HG03280 (cell line): ENCODE results near the gene USP36.

Experiments
- ATAC-seq: cut with Tn5 transposase; IDR thresholded peaks from one replicate; pipeline ENCODE4 v1.9.1; 2021; ENCODE audit warnings: mild to moderate bottlenecking, moderate library complexity; ENCODE audit not compliant: unreplicated experiment

USP36 gene

GRCh38 chr17:78818152-78818846 lies 22.3 kb downstream of the USP36 start:
- ATAC-seq: no peak

- ATAC-seq: no peak
These were observed 23.5 kb downstream of the USP36 start for GRCh38 chr17:78817123-78817522.

DNA sequence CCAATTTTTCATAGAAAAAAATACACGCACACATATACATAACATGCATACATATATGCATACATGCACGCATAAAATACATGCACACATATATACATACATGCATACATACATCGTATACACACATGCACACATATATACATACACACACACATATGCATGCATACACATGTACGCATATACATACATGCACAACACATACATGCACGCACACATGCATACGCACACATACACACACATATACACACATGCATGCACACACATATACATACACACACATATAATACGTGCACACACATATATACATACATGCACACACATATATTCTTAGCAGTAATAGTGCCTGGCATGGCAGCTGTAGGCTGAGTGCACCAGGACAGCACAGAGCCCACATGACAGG lies 24.9 kb downstream of the USP36 start:
- no peak for ATAC-seq

- ATAC-seq: no peak
These were observed 27.8 kb downstream of the USP36 start for GRCh38 chr17:78812855-78813254.

GRCh38 chr17:78808163-78808562 lies 32.5 kb downstream of the USP36 start:
- no peak for ATAC-seq

DNA sequence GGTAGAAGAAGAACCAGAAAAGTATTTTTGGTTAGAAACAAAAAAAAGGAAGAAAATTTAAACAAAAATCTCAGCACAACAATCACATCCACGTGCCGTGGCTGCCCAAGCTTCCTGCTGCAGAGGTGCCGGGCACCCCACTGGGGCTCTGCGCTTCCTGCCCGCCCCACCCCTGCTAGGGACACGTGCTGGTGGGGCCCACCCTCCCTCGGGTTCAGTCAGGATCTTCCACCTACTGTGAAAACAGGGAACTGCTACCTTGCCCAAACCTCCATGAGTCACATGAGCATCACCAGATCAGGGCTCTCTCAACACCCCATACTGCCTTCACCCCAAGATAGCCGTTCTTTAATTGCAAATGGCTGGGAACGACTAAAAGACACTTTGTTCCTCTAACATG lies 34.2 kb downstream of the USP36 start:
- no peak for ATAC-seq

DNA sequence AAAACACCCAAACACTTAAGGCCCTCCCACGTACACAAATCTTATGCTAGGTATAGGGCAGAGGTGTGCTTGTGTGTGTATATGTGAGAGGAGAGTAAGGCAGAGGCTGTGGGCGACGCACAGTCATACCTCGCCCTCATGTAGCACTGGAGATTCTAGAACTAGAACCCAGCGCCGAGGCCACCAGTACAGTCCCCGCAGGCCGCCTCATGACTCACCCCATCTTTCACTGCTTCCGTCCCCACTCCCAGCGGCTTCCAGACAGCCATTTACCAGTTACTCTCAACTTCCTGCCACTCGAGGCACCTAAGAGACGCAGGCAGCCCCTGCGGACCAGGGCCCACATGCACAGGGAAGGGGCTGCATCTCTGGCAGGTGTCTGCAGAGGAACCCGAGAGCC lies 35.3 kb downstream of the USP36 start:
- ATAC-seq: no peak

- ATAC-seq: no peak
These were observed 35.8 kb downstream of the USP36 start for GRCh38 chr17:78804777-78805176.

DNA sequence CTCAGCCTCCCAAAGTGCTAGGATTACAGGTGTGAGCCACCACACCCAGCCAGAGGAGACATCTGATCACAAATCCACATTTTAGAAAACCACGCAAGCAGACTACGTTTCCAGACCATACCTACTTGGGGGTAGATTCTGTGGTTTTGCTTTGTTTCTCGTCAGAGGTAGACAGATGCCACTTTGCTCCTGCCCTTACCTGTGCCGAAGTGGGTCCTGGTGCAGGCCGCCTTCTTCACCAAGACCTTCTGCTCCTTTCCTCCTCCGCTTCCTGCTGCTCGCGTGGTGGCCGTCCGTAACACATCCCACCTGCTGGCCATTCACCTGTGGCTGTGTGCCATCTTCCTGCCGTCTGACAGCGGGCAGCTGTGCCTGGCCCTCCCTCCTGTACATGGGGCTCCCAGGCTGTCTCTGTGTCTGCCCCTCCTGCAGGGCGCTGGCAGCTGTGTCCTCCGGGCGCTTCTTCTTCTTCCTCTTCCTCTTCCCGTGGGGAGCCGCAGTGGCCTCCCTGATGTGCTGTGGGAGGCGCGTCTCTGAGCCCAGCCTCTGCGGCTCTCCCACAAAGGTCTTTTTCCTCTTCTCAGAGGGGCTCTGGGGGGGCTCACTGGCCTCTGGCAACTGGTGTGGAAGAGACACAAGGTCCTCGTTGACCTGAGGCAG lies 37.3 kb downstream of the USP36 start:
- ATAC-seq: no peak

GRCh38 chr17:78802459-78802858 lies 38.2 kb downstream of the USP36 start:
- ATAC-seq: no peak

GRCh38 chr17:78802008-78802407 lies 38.6 kb downstream of the USP36 start:
- no peak for ATAC-seq

GRCh38 chr17:78800132-78800931 lies 40.3 kb downstream of the USP36 start:
- no peak for ATAC-seq

GRCh38 chr17:78798695-78799559 lies 41.7 kb downstream of the USP36 start:
- no peak for ATAC-seq

GRCh38 chr17:78797691-78798585 lies 42.7 kb downstream of the USP36 start:
- ATAC-seq: no peak

- no peak for ATAC-seq
These were observed 43.4 kb downstream of the USP36 start for GRCh38 chr17:78797213-78797612.

- ATAC-seq: no peak
These were observed 44.1 kb downstream of the USP36 start for GRCh38 chr17:78796517-78796900.

GRCh38 chr17:78795861-78796516 lies 44.6 kb downstream of the USP36 start:
- ATAC-seq: no peak

- ATAC-seq: no peak
These were observed 45.6 kb downstream of the USP36 start for GRCh38 chr17:78794864-78795640.

- ATAC-seq: no peak
These were observed 46.2 kb downstream of the USP36 start for GRCh38 chr17:78794399-78794798.
